UCSD-AML1 (cell line): ENCODE data around the gene LHX1.

Experiments used
- DNase-seq: peaks from one replicate; lab custom pipeline; 2025; ENCODE audit not compliant: unreplicated experiment; lab: John Stamatoyannopoulos, UW

Gene LHX1

DNA sequence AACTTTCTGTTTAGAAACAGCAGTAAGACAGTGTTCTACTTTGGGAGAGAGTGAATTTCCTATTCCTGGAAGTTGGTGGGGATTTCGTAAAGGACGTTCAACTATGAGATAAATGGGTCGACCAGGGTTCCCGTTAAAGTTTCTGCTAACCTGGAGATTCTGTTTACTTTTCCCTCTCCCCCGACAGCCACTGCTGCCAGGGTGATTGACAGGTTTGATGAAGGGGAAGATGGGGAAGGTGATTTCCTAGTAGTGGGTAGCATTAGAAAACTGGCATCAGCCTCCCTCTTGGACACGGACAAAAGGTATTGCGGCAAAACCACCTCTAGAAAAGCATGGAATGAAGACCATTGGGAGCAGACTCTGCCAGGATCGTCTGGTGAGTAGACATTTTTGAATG, 12.8 kb downstream of the LHX1 start:
- DNase-seq, result no peak

DNA sequence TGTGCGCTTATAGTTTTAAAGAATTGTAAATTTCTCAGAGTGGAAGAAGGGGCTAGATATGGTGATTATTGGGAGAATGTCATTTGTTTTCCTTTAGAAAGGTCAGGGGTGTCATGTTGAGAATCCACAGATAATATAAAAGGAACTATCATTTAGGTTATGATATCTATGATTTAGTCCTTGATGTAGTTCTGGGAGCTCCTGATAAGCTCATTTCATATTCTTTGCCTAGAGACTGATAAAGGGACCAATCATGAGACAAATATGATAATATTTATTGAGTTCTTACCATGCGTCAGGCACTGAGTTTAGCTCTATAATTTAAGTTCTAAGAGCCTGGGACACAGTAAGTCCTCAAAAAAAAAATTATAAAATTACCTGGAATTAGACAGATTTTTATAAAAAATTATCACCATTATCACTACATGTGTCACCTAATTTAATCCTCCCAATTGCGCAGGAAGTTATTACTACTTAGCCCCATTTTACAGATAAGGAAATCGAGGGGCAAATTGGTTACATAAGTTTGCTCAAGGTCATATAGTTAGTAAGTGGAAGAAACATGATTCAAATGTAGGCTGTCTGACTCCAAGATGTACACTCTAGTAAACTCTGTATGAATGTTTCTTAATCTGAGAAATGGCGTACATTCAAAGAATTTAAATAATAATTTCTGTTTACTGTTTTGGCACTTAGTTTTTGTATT, 14.0 kb downstream of the LHX1 start:
- DNase-seq, result no peak

DNA sequence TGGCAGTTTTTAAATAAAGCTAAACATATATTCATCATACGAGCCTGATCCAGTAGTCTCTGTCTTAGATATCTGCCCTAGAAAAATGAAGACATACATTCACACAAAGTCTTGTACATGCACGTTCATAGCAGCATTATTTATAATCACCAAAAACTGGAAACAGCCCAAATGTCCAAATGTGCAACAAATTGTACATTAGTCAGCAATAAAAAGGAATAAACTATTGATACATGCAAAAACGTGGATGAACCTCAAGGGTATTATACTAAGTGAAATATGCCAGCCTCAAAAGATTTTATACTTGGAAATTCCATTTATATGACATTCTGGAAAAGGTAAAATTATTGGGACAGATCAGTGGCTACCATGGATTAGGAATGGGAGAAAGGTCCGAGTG, 34.2 kb downstream of the LHX1 start:
- DNase-seq, result no peak

DNA sequence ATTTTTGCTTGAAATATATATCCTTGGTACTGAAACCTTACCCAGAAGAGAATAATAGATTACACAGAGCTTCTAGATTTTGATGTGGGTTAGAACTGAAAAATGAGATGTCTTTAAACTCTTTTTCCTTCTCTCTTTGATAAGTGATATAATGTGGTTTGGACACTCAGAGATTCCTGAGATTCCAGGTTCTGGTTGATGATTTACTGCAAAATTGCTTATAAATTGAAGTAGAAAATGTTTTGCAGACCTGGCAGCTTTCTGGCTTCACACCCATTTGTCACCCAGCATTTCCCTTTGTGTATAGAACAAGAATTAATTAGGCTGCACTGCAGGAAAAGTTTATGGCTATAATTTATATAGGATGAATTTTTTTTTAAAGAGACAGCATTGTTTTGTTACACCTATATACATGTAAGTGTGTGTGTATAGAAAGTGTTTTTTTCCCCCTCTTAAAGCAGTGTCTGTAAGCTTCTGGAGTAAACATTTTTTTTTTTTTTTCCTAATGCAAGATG, 35.0 kb downstream of the LHX1 start:
- no peak for DNase-seq

DNA sequence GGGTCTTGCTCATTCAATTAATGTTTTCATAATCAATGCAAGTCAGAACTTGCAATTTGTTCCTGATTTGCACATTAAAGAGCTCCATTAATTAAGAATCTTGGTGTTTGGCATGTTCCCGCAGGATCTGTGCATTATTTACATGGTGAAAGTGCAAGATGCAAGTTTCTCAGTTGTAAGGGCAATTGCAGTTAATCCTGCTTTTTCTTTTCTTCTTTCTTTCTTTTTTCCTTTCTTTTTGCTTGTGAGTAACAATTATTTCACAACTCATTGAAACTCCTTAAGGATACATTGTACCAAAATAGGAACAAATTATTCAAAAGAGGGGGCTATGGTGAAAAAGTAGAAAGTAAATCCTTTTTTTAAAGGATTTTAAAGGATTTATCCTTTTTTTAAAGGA, 35.6 kb downstream of the LHX1 start:
- no peak for DNase-seq

DNA sequence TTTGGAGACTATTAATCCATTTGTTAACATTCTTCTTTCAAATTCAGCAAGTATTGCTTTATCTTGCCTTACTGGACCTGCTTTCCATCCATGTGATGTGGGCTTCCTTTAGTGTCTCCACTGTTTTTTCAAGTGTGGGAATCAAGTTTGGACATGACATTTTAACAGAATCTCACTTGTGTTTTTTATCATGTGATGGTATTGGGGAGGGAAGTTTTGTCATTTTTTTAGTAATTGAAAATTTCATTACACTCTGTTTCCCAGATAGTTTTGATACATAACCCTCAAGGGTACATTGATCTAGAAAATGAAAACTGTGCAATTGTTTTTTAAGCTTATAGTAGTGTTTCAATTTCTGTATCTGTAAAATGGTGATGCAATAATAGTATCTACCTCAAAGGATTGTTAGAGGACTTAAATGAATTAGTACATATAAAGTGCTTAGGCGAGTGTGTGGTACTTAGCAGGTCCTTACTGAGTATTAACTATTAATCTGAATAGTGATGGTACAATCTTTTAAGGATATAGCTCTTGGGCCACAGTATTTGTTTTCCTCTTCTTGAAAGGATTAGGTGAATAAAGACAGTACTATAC, 38.7 kb downstream of the LHX1 start:
- no peak for DNase-seq

DNA sequence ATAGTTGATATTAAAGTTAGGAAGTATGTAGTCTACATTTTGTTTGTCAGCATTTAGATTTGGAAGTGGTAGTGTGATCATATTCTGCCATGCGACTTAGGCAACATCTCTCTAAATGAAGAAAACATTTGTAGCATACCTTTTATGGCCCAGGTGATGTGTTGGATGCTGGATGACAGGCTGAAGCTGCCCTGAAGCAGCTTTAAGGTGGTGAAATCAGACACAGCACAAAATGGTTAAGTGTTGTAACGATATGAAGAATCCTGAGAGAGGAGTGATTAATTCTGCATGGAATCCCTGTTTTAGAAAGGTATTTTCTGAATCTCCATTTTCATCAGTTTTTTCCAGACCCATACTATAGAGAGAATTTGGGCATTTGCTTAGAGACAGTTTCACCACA, 39.8 kb downstream of the LHX1 start:
- DNase-seq, result no peak

DNA sequence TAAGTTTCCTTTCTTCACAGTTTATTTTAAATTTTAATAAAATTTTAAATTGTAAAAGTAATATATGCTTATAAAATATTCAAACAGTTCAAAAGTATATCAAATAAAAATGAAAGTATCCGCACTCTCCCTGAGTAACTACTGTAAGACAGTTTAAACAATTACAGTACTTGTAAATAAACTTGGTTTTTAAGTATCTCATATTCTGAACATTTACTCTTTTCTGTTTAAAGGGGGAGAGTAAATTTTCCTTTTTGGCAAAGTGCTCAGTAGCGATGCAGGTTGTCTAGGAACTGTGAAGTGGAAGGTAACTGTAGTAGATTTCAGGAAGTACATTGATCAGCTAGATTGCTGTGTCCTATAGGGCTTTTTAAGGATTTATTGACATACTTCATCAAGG, 40.3 kb downstream of the LHX1 start:
- DNase-seq, result no peak

DNA sequence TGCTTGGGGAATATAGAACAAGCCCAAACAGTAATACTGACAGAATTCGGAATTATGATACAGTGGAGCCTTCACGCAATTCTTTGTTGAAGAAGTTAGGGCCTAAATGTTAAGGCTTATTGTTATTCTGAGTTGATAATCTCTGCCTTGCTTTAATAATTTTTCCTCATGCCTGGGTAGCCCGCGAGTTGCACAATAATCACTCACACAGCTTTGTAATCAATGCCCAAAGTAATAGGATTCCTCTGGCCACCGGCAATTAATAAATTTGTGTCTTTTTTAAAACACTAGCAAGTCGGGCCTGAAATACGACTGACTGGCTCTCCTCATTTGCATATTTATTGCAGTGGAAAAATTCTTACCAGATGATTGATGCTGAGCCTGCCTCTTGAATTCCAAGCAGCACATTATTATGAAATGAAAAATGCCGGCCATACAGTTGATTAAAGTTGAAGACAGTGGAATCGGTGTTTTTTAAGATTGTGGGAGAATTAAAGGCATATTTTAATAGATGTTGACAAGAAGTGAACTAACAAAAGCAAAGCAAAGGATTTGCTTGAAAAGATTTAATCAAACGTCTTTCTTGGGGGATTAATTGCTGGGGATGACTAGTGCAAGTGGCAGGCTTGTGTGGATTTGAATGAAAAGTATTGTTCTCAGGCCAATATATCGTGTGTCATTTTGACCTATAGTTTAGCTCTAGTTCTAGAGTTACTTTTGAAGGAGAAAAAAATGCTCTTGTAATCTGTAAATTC, 41.7 kb downstream of the LHX1 start:
- DNase-seq, result no peak

DNA sequence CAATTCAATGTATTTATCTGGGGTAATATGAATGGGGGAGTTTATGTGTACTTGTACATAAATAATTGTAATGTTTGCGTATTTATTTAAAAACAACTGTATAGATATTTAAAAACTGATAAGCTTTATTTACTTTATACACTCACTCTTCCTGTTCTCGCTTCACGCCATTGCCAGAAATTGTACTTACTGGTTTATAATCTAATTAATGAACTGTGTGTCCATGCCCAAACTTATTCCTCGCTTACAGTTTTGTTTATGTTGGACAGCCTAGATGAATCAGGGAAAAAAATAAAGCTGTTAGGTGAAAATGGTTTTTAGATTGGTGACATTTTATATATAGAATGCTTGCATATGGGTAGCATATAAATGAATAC, 42.3 kb downstream of the LHX1 start:
- no peak for DNase-seq

DNA sequence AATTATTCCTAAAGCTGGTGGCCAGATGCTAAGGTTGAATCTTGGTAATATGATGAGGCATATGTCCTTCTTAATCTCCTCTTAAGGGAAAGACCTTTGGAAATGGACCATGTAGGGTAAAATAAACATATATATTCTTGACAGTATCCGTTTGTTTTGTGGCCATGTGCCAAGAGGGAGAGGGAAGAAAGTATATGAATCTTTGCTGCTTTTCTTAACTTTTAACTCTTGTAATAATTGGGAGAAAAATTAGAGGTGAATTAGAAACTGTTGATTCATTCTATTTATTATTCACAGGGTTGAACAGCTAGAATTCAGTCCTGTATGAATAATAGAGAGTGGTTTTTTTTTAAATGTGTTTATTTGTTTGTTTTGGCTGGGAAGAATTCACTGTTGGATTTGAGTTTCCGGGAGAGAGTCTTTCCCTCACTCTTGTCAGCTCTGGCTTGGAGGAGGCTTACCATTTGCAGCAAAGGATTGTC, 43.0 kb downstream of the LHX1 start:
- no peak for DNase-seq

DNA sequence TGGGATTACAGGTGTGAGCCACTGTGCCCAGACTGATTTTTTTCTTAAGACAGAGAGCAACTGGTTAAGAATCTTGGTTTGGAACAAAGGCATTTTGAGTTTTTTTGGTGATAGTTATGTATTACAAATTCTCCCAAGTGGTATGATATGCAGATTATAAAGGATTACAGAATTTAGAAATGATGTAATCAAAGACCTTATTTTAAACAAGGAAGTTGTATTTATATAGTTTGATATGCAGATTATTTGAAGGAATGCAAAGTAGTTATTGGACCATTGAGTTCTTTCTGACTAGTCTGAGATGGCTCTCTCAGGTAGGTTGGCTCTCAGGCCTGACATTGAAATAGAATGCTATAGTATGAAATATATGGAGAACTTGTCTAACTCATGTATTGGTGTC, 46.3 kb downstream of the LHX1 start:
- no peak for DNase-seq

DNA sequence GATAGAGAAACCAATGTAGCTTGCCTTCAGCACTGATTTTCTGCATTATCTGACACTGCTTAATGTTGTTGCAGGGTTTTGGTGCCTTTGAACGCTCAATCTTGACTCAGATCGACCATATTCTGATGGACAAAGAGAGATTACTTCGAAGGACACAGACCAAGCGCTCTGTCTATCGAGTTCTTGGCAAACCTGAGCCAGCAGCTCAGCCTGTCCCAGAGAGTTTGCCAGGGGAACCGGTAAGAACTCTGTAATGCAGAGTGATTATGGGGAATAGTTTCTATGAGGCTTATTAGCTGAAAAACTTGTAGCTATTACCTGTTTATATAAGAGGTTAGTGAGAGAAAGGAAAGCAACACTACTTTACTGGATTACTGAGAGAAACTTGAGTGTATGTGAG, 51.9 kb downstream of the LHX1 start:
- no peak for DNase-seq

DNA sequence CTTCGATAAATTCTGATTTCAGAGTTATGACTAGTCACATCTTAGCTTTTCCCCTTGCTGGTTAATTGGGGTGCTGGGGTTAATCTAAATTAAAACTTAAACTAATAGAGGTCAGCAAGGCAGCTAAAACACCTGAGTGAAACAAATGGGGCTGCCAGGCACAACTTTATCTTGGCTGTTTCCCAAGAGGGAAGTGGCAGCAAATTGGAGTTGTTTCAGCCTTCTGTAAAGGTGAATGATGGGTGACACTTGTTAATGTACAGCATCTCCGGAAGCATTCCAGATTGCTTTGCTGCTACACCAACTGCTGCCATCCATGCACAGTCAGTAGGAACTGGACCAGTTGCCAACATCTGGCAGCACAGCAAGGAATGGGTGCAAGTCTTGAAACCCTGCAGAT, 55.4 kb downstream of the LHX1 start:
- DNase-seq, result no peak

DNA sequence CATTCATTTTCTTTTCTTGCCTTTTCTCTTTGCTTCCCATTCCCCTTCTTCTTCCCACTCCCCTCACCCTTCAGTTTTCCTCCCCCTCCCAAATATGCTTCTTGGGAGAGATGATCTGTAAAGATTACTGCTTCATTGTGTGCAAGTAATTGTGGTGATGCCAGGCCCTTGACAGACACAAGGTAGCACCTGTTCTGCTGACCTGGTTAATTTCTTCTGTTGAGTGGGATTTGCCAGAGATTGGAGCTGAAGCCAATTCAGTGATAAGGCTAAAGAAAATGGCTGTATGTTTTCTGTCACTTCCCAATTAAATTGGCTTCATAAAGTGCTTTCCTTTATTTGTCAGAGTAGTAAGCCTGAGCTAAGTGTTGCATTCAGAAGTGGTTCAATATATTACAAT, 56.0 kb downstream of the LHX1 start:
- no peak for DNase-seq
